Neuronal stem cell (in vitro differentiated cells): ENCODE data around the gene KRT3. TPM values are rescaled to one million over a fixed set of nuclear protein-coding genes. Genes with fewer than 3 reads are reported as not detected.

Experiments used
- small RNA-seq: library from polyadenylated mRNA; stranded (forward); fragments of <200 nt; extraction: miRNeasy Mini kit (QIAGEN cat#:217004); gene quantifications from one replicate; pipeline ENCODE3, GENCODE V24; 2013; ENCODE audit not compliant: insufficient read depth

Gene KRT3

Small RNA genes lying within 50 kb of the gene (small RNA-seq; reads per million reads assigned to genes)
- not detected for gene AC107016.2
